MM.1S (cell line): ENCODE data around the gene WDR62.

Source experiments
- EZH2 ChIP-seq: fragments of 300-600 bp; sonication (generic); optimal IDR thresholded peaks from 2 replicates; pipeline ENCODE3; 2017; ENCODE audit warnings: low read depth, mild to moderate bottlenecking, antibody characterized with exemption, low read length, mixed read lengths
- TF ChIP-seq, protein P1 (sequence below): fragments of 300-600 bp; sonication (generic); IDR thresholded peaks from 2 replicates; pipeline ENCODE4 v1.5.1; 2016; ENCODE audit warnings: antibody characterized with exemption, low read length, mixed read lengths

DNA sequence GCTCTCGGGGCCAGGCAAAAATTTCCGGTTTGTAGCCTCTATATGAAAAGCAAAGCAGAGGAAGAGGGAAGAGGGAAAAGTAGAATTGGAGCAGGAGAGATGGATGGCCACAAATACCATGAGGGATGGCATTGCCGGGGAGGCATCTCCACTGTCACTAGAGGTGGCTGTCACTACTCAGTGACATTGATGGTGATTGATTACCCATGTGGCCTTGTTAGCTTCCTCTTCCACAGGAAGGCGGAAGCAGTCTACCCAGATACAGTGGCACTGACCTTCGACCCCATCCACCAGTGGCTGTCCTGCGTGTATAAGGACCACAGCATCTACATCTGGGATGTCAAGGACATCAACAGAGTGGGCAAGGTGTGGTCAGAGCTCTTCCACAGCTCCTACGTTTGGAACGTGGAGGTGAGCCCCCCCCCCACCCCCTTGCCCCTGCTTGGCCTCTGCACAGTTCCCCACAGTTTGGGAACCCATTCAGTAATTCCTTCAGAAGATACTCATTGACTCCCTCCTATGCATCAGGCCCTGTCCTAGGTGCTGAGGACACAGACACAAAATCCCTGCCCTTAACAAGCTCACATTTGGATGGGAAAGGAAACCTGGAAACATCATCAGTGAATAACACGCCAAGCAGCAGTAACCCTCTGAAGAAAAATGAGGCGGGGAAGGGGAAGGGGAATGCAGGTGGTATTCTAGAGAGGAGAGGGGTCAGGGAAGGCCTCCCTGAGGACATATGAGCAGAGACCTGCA, 18.6 kb downstream of the WDR62 start:
- TF ChIP-seq EZH2 = no peak
- TF ChIP-seq, protein P1, sequence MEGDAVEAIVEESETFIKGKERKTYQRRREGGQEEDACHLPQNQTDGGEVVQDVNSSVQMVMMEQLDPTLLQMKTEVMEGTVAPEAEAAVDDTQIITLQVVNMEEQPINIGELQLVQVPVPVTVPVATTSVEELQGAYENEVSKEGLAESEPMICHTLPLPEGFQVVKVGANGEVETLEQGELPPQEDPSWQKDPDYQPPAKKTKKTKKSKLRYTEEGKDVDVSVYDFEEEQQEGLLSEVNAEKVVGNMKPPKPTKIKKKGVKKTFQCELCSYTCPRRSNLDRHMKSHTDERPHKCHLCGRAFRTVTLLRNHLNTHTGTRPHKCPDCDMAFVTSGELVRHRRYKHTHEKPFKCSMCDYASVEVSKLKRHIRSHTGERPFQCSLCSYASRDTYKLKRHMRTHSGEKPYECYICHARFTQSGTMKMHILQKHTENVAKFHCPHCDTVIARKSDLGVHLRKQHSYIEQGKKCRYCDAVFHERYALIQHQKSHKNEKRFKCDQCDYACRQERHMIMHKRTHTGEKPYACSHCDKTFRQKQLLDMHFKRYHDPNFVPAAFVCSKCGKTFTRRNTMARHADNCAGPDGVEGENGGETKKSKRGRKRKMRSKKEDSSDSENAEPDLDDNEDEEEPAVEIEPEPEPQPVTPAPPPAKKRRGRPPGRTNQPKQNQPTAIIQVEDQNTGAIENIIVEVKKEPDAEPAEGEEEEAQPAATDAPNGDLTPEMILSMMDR = no peak
